Measurements from ENCODE around the gene LITAF.

DNA sequence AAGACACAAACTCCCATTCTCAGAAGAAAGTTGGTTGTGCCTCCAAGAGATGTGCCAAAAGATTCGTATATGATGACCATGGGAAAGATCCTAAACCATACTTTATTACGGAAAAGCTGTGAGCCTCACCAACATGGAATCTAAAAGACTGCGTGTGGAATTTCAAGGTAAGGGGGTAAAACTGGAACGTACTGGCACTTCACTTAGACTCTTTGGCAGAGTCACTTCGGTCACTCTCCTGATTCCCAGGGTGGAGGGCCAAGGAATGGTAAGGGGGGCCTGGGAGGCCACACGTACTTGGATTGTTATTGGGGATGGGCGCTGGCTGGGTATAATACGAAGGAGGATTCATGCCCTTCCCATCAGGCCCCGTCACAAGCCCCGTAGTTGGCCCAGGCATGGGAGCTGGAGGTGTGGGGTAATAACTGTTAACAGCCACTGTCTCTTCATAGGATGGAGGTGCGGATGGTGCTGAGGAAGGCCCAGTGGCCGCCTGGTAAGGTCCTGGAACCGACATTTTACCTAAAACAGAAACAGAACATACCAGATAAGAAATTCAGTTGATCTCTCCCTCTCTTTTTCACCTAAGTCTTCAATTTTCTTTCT, 30.4 kb downstream of the LITAF start:
- no peak for TF ChIP-seq CTCF (IDR thresholded peaks at IDR 0.05 in 2 of 3, conservative IDR thresholded peaks at IDR 0.05 in 1 of 3; ENCODE audit: borderline replicate concordance in 1 of 3, insufficient read depth in 1 of 3, low read depth in 2 of 3, low read length in 2 of 3)
- TF ChIP-seq POLR2A (IDR thresholded peaks at IDR 0.05; ENCODE audit: borderline replicate concordance, extremely low read depth, insufficient read depth, insufficient read length) = no peak
- no peak for TF ChIP-seq EZH2 (IDR thresholded peaks at IDR 0.05)
- TF ChIP-seq, protein P1, sequence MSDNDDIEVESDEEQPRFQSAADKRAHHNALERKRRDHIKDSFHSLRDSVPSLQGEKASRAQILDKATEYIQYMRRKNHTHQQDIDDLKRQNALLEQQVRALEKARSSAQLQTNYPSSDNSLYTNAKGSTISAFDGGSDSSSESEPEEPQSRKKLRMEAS (IDR thresholded peaks at IDR 0.05) = no peak
- no peak for TF ChIP-seq EZH2phosphoT487 (IDR thresholded peaks at IDR 0.05; ENCODE audit: borderline replicate concordance)

Measured in HCT116 (cell line).